ENCODE results near the gene TEX35. TPM values are rescaled to one million over a fixed set of nuclear protein-coding genes. Genes with fewer than 3 reads are reported as not detected.

Gene TEX35
- polyA plus RNA-seq, 1 donor (not counting 4 experiments of a cell fraction or from before 2014, with no cell fraction given) = 0.18 TPM

- Histone ChIP-seq H2AFZ (ENCODE audit: control insufficient read depth, low read length) (no peak overlapping the region), H3K4me1 (ENCODE audit: control insufficient read depth, extremely low read depth, insufficient read depth, low read length) (peaks cover 39% of the 10 kb centered on the region), H3K9me1 (ENCODE audit: control insufficient read depth, extremely low read depth, insufficient read depth, low read length) (no peaks in the 10 kb centered on the region), H4K20me1 (ENCODE audit: control insufficient read depth, extremely low read depth, insufficient read depth, low read length) (no peaks in the 10 kb centered on the region), H3K4me3 (ENCODE audit: control insufficient read depth in 2 of 3, extremely low read depth in 1 of 3, insufficient read depth in 2 of 3, low read depth in 1 of 3, low read length in 3 of 3) (no peak overlapping the region), H3K9ac (ENCODE audit: control insufficient read depth, extremely low read depth, insufficient read depth, low read length) (no peak overlapping the region), H3K36me3 (ENCODE audit: control insufficient read depth in 2 of 2, extremely low read depth in 1 of 2, insufficient read depth in 2 of 2, low read length in 2 of 2) (no peaks in the 10 kb centered on the region), H3K9me3 (ENCODE audit: control insufficient read depth, low read depth, low read length) (no peaks in the 10 kb centered on the region), H3K79me2 (ENCODE audit: control insufficient read depth, insufficient read depth, low read length) (no peaks in the 10 kb centered on the region), H3K4me2 (ENCODE audit: control insufficient read depth, extremely low read depth, insufficient read depth, low read depth, low read length) (no peak overlapping the region), H3K27me3 (ENCODE audit: control insufficient read depth, extremely low read depth, insufficient read depth, low read length) (no peaks in the 10 kb centered on the region), H3K27ac (ENCODE audit: control insufficient read depth, insufficient read depth, low read length) (no peak overlapping the region)
- dilution Hi-C loops (cut with MboI; ENCODE audit: extremely low pct_ligation_motif_present, low sequenced_read_pairs) = no loop called here
- no peak for TF ChIP-seq CTCF (optimal IDR thresholded peaks at IDR 0.05 in 1 of 3, IDR thresholded peaks at IDR 0.05 in 1 of 3, conservative IDR thresholded peaks at IDR 0.05 in 1 of 3; ENCODE audit: extremely low read depth in 1 of 3, insufficient read depth in 2 of 3, low read length in 3 of 3)
- no peak for TF ChIP-seq EZH2 (IDR thresholded peaks at IDR 0.05; ENCODE audit: low read length)
- FAIRE-seq (no peak), DNase-seq (ENCODE audit: low read depth, low spot score) (no peak)
Observed at GRCh38 chr1:178536329-178536728, 23.4 kb downstream of the TEX35 start.

DNA sequence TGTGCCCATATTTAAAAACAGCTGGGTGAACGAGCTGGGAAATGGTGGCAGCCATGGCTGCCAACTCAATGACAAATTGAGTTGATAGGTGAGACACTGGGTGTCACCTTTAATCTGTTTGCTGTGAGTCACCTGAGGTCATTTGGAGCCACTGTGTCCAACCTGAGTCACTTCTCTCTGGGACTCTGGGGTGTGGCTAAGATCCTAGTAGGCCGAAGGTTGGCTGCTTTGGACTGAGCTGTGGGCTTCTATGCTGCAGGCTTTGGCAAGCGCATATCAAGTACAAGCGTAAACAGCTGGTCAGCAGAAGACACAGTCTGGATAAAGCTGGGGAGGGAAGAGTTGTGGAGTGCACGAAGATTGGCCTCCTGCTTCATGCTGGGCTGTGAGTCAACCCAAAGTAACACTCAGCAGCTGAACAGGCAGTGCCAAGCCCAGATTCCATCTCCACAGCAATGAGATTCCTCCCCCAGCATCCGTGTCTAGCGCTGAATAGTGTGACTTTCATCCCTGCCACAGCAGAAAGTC lies 24.0 kb downstream of the TEX35 start:
- Histone ChIP-seq H3K4me1 (ENCODE audit: control insufficient read depth, extremely low read depth, insufficient read depth, low read length) (peaks cover 40% of the 10 kb centered on the region), H3K36me3 (ENCODE audit: control insufficient read depth in 2 of 2, extremely low read depth in 1 of 2, insufficient read depth in 2 of 2, low read length in 2 of 2) (no peaks in the 10 kb centered on the region), H3K4me2 (ENCODE audit: control insufficient read depth, extremely low read depth, insufficient read depth, low read depth, low read length) (peak overlapping the region; percentile 3), H3K4me3 (ENCODE audit: control insufficient read depth in 2 of 3, extremely low read depth in 1 of 3, insufficient read depth in 2 of 3, low read depth in 1 of 3, low read length in 3 of 3) (no peak overlapping the region), H3K9me1 (ENCODE audit: control insufficient read depth, extremely low read depth, insufficient read depth, low read length) (no peaks in the 10 kb centered on the region), H4K20me1 (ENCODE audit: control insufficient read depth, extremely low read depth, insufficient read depth, low read length) (no peaks in the 10 kb centered on the region), H3K27ac (ENCODE audit: control insufficient read depth, insufficient read depth, low read length) (peak overlapping the region; percentile 19), H3K9me3 (ENCODE audit: control insufficient read depth, low read depth, low read length) (no peaks in the 10 kb centered on the region), H3K27me3 (ENCODE audit: control insufficient read depth, extremely low read depth, insufficient read depth, low read length) (no peaks in the 10 kb centered on the region), H2AFZ (ENCODE audit: control insufficient read depth, low read length) (no peak overlapping the region), H3K79me2 (ENCODE audit: control insufficient read depth, insufficient read depth, low read length) (no peaks in the 10 kb centered on the region), H3K9ac (ENCODE audit: control insufficient read depth, extremely low read depth, insufficient read depth, low read length) (no peak overlapping the region)
- TF ChIP-seq EZH2 (IDR thresholded peaks at IDR 0.05; ENCODE audit: low read length) = no peak
- FAIRE-seq (peak; percentile 91), DNase-seq (ENCODE audit: low read depth, low spot score) (peak; percentile 45)
- dilution Hi-C loops (cut with MboI; ENCODE audit: extremely low pct_ligation_motif_present, low sequenced_read_pairs) = no loop called here
